Epithelial cell of esophagus (primary cell): ENCODE data around the gene GNG7.
"Not testable (repeated sequence)": the region's sequence is repeated elsewhere in the genome, so short reads cannot be mapped to it uniquely, and the experiment has no call there.

Experiments
- DNase-seq: peaks from one replicate; pipeline ENCODE4 v3.0.0; 2010; ENCODE audit warnings: low read depth
- H3K4me3 ChIP-seq: 2 replicates; pipeline ENCODE4 v1.5.1; 2011; ENCODE audit warnings: mild to moderate bottlenecking, low read length, control low read depth
- CTCF ChIP-seq: IDR thresholded peaks from 2 replicates; pipeline ENCODE4 v1.5.1; 2011; ENCODE audit warnings: low read depth, mild to moderate bottlenecking, low read length, control low read depth, inconsistent platforms; ENCODE audit not compliant: insufficient read depth; ENCODE audit errors: missing control alignments

The GNG7 gene

DNA sequence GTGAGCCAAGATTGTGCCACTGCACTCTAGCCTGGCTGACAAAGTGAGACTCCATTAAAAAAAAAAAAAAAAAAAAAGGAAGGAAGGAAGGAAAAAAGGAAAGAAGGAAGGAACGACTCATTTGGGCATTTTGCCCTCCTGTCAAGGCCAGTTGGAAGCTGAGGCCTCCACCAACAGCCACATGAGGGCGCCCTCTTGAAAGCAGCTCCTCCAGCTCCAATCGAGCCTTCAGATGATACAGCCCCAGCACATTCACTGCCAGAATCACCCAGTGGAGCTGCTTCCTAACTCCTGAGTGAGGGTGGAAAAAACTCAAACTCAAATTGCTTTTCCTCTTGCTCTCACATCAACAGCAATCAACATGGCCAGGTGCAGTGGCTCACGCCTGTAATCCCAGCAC is 40.9 kb downstream of the GNG7 start:
- DNase-seq, result no peak
- H3K4me3 ChIP-seq, result no peak overlapping the region
- no peak for TF ChIP-seq CTCF

- no peak overlapping the region for H3K4me3 ChIP-seq
- no peak for DNase-seq
- TF ChIP-seq CTCF, result no peak
These were observed 42.5 kb downstream of the GNG7 start for GRCh38 chr19:2659856-2660432.

DNA sequence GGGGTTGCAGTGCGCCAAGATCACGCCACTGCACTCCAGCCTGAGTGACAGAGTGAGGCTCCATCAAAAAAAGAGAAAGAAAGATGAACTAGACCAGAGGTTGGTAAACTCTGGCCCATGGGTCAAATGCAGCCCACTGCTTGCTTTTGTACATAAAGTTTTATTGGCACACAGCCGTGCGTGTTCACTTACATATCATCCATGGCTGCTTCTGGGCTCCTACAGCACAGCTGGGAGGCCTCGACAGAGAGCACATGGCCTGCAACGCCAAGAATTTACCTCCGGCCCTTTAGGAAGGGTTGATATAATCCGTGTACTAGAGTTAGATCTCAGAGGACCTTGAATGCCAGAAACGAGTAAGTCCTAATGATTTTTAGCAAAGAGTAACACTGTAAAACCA is 46.0 kb downstream of the GNG7 start:
- DNase-seq, result no peak
- no peak overlapping the region for H3K4me3 ChIP-seq
- TF ChIP-seq CTCF, result no peak

DNA sequence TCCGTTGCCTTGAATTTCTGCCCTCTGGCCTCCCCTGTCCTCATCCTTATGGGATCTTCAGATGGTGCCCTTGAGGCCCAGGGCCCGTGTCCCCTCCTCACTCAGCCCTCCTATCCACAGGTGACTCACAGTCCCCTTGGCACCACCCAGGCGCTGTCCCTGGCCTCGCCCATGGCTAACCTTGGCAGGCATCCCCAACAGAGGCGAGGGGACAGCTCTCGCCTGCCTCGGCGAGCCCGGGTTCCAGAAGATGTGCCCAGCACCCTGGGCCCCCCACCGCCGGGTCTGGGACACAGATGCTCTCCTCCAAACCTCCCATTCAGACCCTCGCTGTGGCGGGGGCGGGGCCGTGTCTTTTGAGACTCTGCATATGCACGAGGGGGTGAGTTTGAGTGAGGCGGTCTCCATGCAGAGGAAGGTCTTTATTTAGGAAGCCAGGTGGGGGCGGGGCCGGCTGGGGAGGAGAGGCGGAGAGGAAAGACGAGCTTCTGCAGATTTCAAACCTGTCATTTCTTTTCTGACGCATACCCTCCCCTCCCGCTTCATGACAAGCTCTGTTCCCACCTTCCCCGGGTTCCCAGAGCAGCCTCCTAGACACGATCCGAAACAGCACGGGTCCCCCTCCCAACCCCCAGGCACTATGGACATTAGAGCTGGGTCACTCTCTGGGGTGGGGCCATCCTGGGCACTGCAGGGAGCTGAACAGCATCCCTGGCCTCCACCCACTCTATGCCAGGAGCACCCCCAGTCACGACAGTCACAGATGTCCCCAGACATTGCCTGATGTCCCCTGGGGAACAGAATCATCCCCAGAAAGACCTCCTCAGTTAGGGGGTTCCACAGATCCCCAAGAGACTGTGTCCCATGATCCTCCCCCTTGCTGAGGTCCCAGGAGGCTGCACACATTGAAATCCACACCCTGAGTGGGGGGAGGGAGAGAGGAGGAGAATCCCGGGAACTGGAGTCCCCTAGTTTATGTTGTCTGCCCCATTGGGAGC is 48.5 kb downstream of the GNG7 start:
- DNase-seq, result no peak
- no peak overlapping the region for H3K4me3 ChIP-seq

DNA sequence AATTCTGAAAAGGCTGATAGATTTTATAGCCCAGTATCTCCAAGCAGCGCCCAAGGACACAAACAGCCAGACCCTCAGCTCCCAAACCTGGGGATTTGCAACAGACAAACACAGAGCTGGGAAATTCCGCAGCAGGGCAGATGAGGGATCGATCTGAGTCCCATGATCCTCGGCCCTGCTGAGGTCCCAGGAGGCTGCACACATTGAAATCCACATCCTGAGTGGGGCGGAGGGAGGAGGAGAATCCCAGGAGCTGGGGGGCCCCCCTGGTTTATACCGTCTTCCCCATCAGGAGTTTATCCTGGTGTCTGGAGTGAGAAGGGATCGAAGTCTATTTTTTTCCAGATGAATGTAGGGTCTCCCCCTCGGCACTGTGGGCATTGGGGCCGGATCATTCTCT is 49.3 kb downstream of the GNG7 start:
- H3K4me3 ChIP-seq, result no peak overlapping the region
- TF ChIP-seq CTCF, result no peak
- no peak for DNase-seq

More for the DNA sequence above, 48.5 kb downstream of the GNG7 start:
- no peak for TF ChIP-seq CTCF

DNA sequence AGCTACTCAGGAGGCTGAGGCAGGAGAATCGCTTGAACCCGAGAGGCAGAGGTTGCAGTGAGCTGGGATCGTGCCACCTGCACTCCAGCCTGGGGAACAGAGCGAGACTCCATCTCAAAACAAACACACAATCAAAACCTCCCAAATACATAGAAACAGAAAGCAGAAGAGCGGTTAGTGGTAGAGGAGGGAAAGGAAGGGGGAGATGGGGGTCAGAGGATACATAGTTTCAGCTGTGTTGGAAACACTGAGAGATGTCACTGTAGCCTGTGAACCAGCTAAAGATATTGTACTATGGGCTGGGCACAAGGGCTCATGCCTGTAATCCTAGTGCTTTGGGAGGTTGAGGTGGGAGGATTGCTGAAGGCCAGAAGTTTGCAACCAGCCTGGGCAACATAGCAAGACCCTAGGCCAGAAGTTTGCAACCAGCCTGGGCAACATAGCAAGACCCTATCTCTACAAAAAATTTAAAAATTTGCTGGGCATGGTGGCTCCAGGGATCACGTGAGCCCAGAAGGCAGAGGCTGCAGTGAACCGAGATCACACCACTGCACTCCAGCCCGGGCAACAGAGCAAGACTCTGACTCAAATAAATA is 49.9 kb downstream of the GNG7 start:
- no peak for TF ChIP-seq CTCF
- no peak overlapping the region for H3K4me3 ChIP-seq
- no peak for DNase-seq

DNA sequence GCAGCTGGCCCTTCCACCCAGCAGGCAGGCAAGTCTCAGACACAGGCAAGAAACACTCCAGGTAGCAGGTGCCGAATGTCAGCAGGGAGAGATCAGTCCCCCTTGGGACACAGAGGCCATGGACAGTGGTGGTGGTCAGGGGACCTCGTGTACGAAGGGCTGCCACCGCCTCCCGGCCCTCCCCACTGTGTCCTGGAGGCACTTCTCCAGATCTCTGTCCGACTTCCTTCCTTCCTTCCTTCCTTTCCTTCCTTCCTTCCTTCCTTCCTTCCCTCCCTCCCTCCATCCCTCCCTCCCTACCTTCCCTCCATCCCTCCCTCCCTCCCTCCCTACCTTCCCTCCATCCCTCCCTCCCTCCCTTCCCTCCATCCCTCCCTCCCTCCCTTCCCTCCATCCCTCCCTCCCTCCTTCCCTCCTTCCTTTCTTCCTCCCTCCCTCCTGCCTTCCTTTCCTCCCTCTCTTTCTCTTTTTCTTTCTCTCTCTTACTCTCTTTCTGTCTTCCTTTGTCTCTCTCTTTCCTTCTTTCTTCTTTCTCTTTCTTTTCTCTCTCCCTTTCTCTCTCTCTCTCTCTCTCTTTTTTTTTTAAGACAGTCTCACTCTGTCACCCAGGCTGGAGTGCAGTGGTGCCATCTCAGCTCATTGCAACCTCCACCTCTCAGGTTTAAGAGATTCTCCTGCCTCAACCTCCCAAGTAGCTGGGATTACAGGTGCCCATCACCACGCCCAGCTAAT is 51.3 kb downstream of the GNG7 start:
- DNase-seq, H3K4me3 ChIP-seq: not testable (repeated sequence)
